Right atrium auricular region (tissue), 2 donors: Measurements from ENCODE around the gene AOPEP. TPM values are rescaled to one million over a fixed set of nuclear protein-coding genes. Genes with fewer than 3 reads are reported as not detected.
A peak's percentile ranks its signal among the peaks of the same experiment; 100 is the strongest.

Experiments used
- DNase-seq: peaks from one replicate; pipeline ENCODE4 v3.0.0-alpha.2; 2019; ENCODE audit warnings: low spot score
- H3K27ac ChIP-seq, 2 donors: fragments of 200-600 bp; sonication (generic); 1 replicate in 1 of 2; 2 replicates in 1 of 2; pipeline ENCODE4 v1.5.1; 2016 to 2019
- H3K27me3 ChIP-seq, 2 donors: fragments of 200-600 bp; sonication (generic); one replicate each; pipeline versions ENCODE4 v1.5.1 to v1.6.0; 2017 to 2019
- H3K36me3 ChIP-seq: fragments of 200-600 bp; sonication (generic); one replicate; pipeline ENCODE4 v1.5.1; 2016
- H3K4me1 ChIP-seq, 2 donors: fragments of 200-600 bp; sonication (generic); one replicate each; pipeline versions ENCODE4 v1.5.1 to v1.6.0; 2017 to 2019
- H3K4me3 ChIP-seq, 2 donors: fragments of 200-600 bp; sonication (generic); 1 replicate in 1 of 2; 2 replicates in 1 of 2; pipeline ENCODE4 v1.5.1; 2017 to 2019; ENCODE audit warnings: mild to moderate bottlenecking in 1 of 2, moderate library complexity in 1 of 2
- H3K9me3 ChIP-seq, 2 donors: fragments of 200-600 bp; sonication (generic); one replicate each; pipeline ENCODE4 v1.5.1; 2019
- total RNA-seq, 2 donors: library from RNA; depleted of rRNA; stranded (reverse); fragments of >200 nt; gene quantifications; one replicate each; pipeline ENCODE4 v1.1.0, GENCODE V29; 2016
- TF ChIP-seq, protein P1 (sequence below), 2 donors: fragments of 200-600 bp; sonication (generic); IDR thresholded peaks; one replicate each; pipeline ENCODE4 v1.5.1; 2019; ENCODE audit warnings: antibody characterized with exemption in 2 of 2

AOPEP gene
- total RNA-seq, 2 donors from 2014 or later, result 262 to 314 TPM

DNA sequence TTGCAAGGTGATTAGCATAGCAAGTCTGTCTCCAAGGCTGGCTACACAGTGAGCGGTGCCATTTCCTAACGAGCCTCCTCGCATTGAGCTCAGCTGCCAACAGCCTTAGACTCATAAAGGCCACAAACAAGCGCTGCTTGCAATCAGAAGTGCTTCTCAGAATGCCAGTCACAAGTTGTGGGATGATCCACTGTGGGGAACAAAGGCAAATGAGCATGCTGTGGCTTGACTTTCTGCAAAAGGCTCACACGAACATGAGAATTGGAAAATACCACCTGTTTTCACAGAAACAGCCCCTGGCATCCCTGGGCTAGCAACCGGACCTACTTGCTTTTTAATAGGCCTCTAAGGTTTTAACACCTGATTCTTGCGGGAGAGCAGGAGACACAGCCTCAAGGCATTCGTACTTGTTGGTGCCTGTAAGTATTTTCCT is 375.5 kb downstream of the AOPEP start:
- Histone ChIP-seq H3K4me1 (peaks cover 0 to 82% of the 10 kb centered on the region in 2 donors), H3K36me3 (peaks cover 41% of the 10 kb centered on the region), H3K27me3 (no peaks in the 10 kb centered on the region), H3K4me3 (no peak overlapping the region), H3K9me3 (no peaks in the 10 kb centered on the region), H3K27ac (peak overlapping the region; percentile 32 to 47)
- TF ChIP-seq, protein P1, sequence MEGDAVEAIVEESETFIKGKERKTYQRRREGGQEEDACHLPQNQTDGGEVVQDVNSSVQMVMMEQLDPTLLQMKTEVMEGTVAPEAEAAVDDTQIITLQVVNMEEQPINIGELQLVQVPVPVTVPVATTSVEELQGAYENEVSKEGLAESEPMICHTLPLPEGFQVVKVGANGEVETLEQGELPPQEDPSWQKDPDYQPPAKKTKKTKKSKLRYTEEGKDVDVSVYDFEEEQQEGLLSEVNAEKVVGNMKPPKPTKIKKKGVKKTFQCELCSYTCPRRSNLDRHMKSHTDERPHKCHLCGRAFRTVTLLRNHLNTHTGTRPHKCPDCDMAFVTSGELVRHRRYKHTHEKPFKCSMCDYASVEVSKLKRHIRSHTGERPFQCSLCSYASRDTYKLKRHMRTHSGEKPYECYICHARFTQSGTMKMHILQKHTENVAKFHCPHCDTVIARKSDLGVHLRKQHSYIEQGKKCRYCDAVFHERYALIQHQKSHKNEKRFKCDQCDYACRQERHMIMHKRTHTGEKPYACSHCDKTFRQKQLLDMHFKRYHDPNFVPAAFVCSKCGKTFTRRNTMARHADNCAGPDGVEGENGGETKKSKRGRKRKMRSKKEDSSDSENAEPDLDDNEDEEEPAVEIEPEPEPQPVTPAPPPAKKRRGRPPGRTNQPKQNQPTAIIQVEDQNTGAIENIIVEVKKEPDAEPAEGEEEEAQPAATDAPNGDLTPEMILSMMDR (IDR thresholded peaks at IDR 0.05), result no peak
- DNase-seq, result no peak

DNA sequence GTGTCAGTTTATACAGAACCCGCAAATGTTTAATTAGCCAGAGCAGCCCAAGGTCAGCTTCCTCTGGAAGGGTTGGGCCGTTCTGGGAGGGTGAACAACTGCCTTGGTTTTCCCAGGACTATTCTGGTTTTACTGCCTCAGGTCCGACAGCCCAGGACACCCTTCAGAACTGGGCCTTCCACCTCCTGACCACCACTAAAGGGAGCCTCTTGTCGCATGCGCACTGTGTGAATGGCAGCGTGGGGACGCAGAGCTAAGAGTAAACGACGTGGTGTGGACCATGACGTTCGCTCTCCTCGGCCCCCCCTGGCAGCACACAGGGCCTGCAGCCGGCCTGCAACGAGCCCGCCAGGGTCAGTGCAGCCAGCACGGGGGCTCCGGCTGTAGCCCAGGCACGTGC is 376.1 kb downstream of the AOPEP start:
- DNase-seq, result no peak
- H3K36me3 ChIP-seq, result peaks cover 43% of the 10 kb centered on the region

DNA sequence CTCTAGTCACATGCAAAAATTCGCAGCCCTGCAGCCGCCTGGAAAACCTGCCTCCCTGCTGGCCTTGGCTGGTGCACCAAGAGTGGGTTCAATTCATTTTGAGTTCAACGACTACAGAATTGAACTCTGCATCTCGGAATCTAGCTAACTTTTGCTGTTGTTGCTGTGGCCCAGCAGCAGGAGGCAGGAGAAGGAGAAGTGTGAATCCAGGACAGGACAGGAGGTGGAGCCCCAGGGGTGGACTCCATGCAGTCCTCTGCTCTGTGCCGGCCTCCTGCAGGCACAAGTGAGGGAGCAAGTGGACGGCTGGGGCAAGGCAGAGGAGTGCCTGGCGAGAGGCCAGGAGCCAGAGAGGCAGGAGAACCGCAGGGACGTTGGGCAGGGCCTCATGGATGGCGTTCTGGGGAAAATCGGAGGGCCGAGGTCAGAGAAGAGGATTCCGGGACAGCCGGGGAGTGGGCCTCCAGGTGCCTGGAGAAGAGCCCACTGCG is 376.8 kb downstream of the AOPEP start:
- Histone ChIP-seq H3K27me3 (no peaks in the 10 kb centered on the region), H3K27ac (peak overlapping the region; percentile 32 to 68), H3K36me3 (peaks cover 47% of the 10 kb centered on the region), H3K9me3 (no peaks in the 10 kb centered on the region), H3K4me3 (no peak overlapping the region), H3K4me1 (peaks cover 0 to 79% of the 10 kb centered on the region in 2 donors)
- TF ChIP-seq, protein P1 (IDR thresholded peaks at IDR 0.05), result peak in 1 of 2 donors; percentile 11
- no peak for DNase-seq

More for the DNA sequence above, 376.1 kb downstream of the AOPEP start:
- TF ChIP-seq, protein P1 (IDR thresholded peaks at IDR 0.05), result no peak
- Histone ChIP-seq H3K9me3 (no peaks in the 10 kb centered on the region), H3K27ac (peak overlapping the region; percentile 32 to 47), H3K4me1 (peaks cover 0 to 87% of the 10 kb centered on the region in 2 donors), H3K27me3 (no peaks in the 10 kb centered on the region), H3K4me3 (no peak overlapping the region)

DNA sequence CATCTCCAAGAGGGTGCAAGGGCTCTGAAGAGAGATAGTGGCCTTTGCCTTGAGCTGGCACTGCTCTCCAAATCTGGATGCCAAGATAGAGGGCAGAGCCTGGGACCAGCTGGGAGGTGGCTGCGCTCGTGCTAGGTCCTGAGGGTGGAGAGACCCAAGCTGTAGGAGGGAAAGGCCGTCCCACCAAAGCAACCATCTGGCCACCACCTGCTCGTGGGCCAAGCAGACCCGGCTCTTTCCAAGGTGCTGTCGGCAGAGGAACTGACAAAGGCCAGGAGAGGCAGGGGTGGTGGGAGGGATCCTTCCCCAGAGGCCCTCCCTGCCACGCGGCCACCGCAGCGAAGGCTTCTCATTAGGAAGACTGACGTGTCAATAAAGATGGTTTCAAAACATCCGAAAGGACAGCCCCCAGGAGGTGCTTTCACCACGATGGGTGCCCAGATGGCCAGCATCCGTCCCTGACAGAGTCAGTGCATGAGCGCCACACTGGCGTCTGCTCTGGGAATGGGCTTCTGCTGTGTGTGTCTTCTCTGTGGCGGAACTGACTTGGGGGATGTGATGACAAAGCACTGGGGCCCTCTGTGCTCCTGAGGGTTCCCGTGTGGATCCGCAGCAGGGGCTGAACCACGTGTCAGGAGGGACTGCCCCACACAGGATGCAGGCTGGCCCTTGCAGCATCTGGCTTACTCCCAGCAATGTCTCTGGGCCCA is 377.5 kb downstream of the AOPEP start:
- no peak for DNase-seq
- Histone ChIP-seq H3K27ac (peak overlapping the region; percentile 32 to 68), H3K4me3 (no peak overlapping the region), H3K9me3 (no peaks in the 10 kb centered on the region), H3K27me3 (no peaks in the 10 kb centered on the region), H3K36me3 (peaks cover 51% of the 10 kb centered on the region), H3K4me1 (peaks cover 0 to 72% of the 10 kb centered on the region in 2 donors)
- TF ChIP-seq, protein P1 (IDR thresholded peaks at IDR 0.05), result no peak

DNA sequence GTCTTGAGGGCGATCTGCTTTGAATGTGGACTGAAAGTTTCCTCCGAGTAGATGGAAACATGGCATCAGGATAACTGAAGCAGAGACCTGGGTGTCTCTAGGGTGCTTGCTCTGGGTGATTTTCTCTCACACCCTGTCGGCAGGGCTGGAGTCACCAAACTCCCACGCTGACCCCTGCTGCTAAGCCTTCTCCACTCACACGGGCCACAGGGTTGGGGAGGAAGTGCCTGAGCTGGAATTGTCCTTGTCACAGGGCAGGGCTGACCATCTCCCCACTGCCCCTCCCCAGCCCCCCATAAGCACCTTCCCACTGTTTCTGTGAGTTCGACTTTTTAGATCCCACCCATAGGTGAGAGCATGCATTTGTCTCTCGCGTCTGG is 378.1 kb downstream of the AOPEP start:
- Histone ChIP-seq H3K4me3 (no peak overlapping the region), H3K27me3 (no peaks in the 10 kb centered on the region), H3K9me3 (no peaks in the 10 kb centered on the region), H3K4me1 (peaks cover 0 to 67% of the 10 kb centered on the region in 2 donors), H3K36me3 (peaks cover 57% of the 10 kb centered on the region), H3K27ac (peak overlapping the region; percentile 32 to 68)
- no peak for DNase-seq
- TF ChIP-seq, protein P1 (IDR thresholded peaks at IDR 0.05), result no peak
